Smooth muscle cell of the pulmonary artery (primary cell): ENCODE measurements around the gene LLPH. TPM values are rescaled to one million over a fixed set of nuclear protein-coding genes. Genes with fewer than 3 reads are reported as not detected.

Experiments used
- total RNA-seq: library from RNA; depleted of rRNA; stranded (reverse); fragments of >200 nt; gene quantifications from 2 replicates; pipeline ENCODE4 v1.2.3, GENCODE V29; 2014

The LLPH gene
- total RNA-seq: 5.0 and 5.7 TPM in 2 replicates

GRCh38 chr12:66130267-66131066, at the start of gene LLPH:
Gene LLPH, minus strand, starts transcription at chr12:66130750. Its CDS starts 1,644 bp downstream, at chr12:66129106.

GRCh38 chr12:66169221-66170170, 38.9 kb upstream of the LLPH start, which contains the start of gene TMBIM4:
Gene TMBIM4, minus strand, starts transcription at chr12:66169996. Its CDS starts 45 bp downstream, at chr12:66169951.

Other genes starting within 250 kb of the LLPH start
- gene TMBIM4, start 39.2 kb upstream of the LLPH start, total RNA-seq: 51.7 and 72.7 TPM in 2 replicates
- 7.9 and 9.0 TPM in 2 replicates for gene IRAK3, start 58.5 kb upstream of the LLPH start, total RNA-seq
- gene HELB, start 171.7 kb upstream of the LLPH start, total RNA-seq: 2.2 and 5.0 TPM in 2 replicates